CD14-positive monocyte (primary cell): ENCODE results near the gene EIF4EBP3. TPM values are rescaled to one million over a fixed set of nuclear protein-coding genes. Genes with fewer than 3 reads are reported as not detected.

ENCODE experiments used
- DNase-seq, 3 donors: peaks; one replicate each; pipeline ENCODE4 v3.0.0-alpha.2; 2011 to 2022
- H2AFZ ChIP-seq: 2 replicates; pipeline ENCODE4 v1.6.0; 2012; ENCODE audit warnings: mild to moderate bottlenecking, low read depth, low read length, inconsistent platforms; ENCODE audit not compliant: insufficient read depth, poor library complexity, severe bottlenecking
- H3K27ac ChIP-seq, 2 donors: 1 replicate in 1 of 2; 2 replicates in 1 of 2; pipeline ENCODE4 v1.5.1; 2012 to 2013; ENCODE audit warnings: low read length in 2 of 2, control low read depth in 1 of 2, inconsistent platforms in 1 of 2, low read depth in 1 of 2, mild to moderate bottlenecking in 1 of 2
- H3K27me3 ChIP-seq, 2 donors: one replicate each; pipeline versions ENCODE4 v1.6.0 to v1.6.1; 2011 to 2013; ENCODE audit warnings: low read length in 2 of 2; ENCODE audit not compliant: control insufficient read depth in 2 of 2, insufficient read depth in 2 of 2
- H3K36me3 ChIP-seq, 2 donors: replicated peaks in 1 of 2; 1 replicate in 1 of 2; 2 replicates in 1 of 2; pipeline versions ENCODE4 v1.5.1 to v1.6.1; 2012 to 2013; ENCODE audit warnings: low read length in 2 of 2, control low read depth in 1 of 2, inconsistent platforms in 1 of 2, mild to moderate bottlenecking in 1 of 2; ENCODE audit not compliant: insufficient read depth in 2 of 2, control insufficient read depth in 1 of 2
- H3K4me1 ChIP-seq, 2 donors: 1 replicate in 1 of 2; 2 replicates in 1 of 2; pipeline versions ENCODE4 v1.5.1 to v1.6.1; 2012 to 2013; ENCODE audit warnings: low read length in 2 of 2, control low read depth in 1 of 2, inconsistent platforms in 1 of 2, mild to moderate bottlenecking in 1 of 2, moderate library complexity in 1 of 2; ENCODE audit not compliant: insufficient read depth in 2 of 2, control insufficient read depth in 1 of 2
- H3K4me2 ChIP-seq: replicated peaks from 2 replicates; pipeline ENCODE3; 2012; ENCODE audit warnings: low read length, moderate library complexity, mild to moderate bottlenecking; ENCODE audit not compliant: poor library complexity, severe bottlenecking; ENCODE audit errors: extremely low read depth
- H3K4me3 ChIP-seq, 3 experiments: fragments of 200-600 bp in 1 of 3; sonication (generic) in 1 of 3; replicated peaks in 1 of 3; 1 replicate in 2 of 3; 2 replicates in 1 of 3; pipeline ENCODE4 v1.5.1; 2011 to 2013; ENCODE audit warnings: low read length in 3 of 3, mild to moderate bottlenecking in 3 of 3, control low read depth in 2 of 3, low read depth in 2 of 3, inconsistent platforms in 1 of 3, moderate library complexity in 1 of 3
- H3K79me2 ChIP-seq: 2 replicates; pipeline ENCODE4 v1.6.0; 2012; ENCODE audit warnings: mild to moderate bottlenecking, control low read depth, inconsistent platforms, low read length, moderate library complexity; ENCODE audit not compliant: insufficient read depth
- H3K9ac ChIP-seq: 2 replicates; pipeline ENCODE4 v1.6.0; 2017; ENCODE audit warnings: low read length, mild to moderate bottlenecking; ENCODE audit not compliant: insufficient read depth, poor library complexity, severe bottlenecking
- H3K9me3 ChIP-seq, 2 donors: replicated peaks in 1 of 2; 1 replicate in 1 of 2; 2 replicates in 1 of 2; pipeline versions ENCODE4 v1.5.1 to v1.6.1; 2012 to 2013; ENCODE audit warnings: low read length in 2 of 2, control low read depth in 1 of 2; ENCODE audit not compliant: control insufficient read depth in 1 of 2, insufficient read depth in 1 of 2
- H4K20me1 ChIP-seq: 2 replicates; pipeline ENCODE4 v1.6.0; 2012; ENCODE audit warnings: mild to moderate bottlenecking, low read length, control low read depth, moderate library complexity; ENCODE audit not compliant: insufficient read depth
- H3K27ac Mint-ChIP-seq, 7 donors: one replicate each; pipeline ENCODE4 v1.8.0; 2020; ENCODE audit warnings: mild to moderate bottlenecking in 7 of 7, mixed read lengths in 7 of 7, moderate library complexity in 6 of 7, inconsistent platforms in 2 of 7
- H3K27me3 Mint-ChIP-seq, 3 donors: one replicate each; pipeline ENCODE4 v1.8.0; 2021 to 2022; ENCODE audit warnings: low read depth in 3 of 3, mild to moderate bottlenecking in 3 of 3, mixed read lengths in 3 of 3, moderate library complexity in 3 of 3, inconsistent platforms in 1 of 3
- H3K36me3 Mint-ChIP-seq, 2 donors: one replicate each; pipeline ENCODE4 v1.8.0; 2020; ENCODE audit warnings: mixed read lengths in 2 of 2, inconsistent platforms in 1 of 2, mild to moderate bottlenecking in 1 of 2
- H3K4me1 Mint-ChIP-seq: one replicate; pipeline ENCODE4 v1.8.0; 2020; ENCODE audit warnings: mild to moderate bottlenecking, mixed read lengths
- H3K4me3 Mint-ChIP-seq, 2 donors: one replicate each; pipeline ENCODE4 v1.8.0; 2020; ENCODE audit warnings: mild to moderate bottlenecking in 2 of 2, mixed read lengths in 2 of 2, moderate library complexity in 1 of 2
- H3K9me3 Mint-ChIP-seq, 7 donors: one replicate each; pipeline ENCODE4 v1.8.0; 2020 to 2022; ENCODE audit warnings: mixed read lengths in 7 of 7, mild to moderate bottlenecking in 6 of 7, moderate library complexity in 6 of 7, inconsistent platforms in 2 of 7
- WGBS: methylation state at CpG from one replicate; pipeline ENCODE4 v1.1.5; 2013; ENCODE audit warnings: missing lambda C conversion rate; ENCODE audit not compliant: insufficient coverage; 5-methylcytosine and 5-hydroxymethylcytosine counted together
- intact Hi-C, 2 donors: fragments of 100-400 bp; cut with micrococcal nuclease; formaldehyde crosslinking; loops; one replicate each; pipeline versions ENCODE4 v1.15.0 to v1.15.1; 2023
- polyA minus RNA-seq: library from RNA; depleted of rRNA, polyadenylated mRNA; stranded (reverse); fragments of >200 nt; gene quantifications from 2 replicates; pipeline ENCODE4 v1.2.3, GENCODE V29; 2012
- polyA plus RNA-seq, 3 donors: library from polyadenylated mRNA; depleted of rRNA in 1 of 3; unstranded in 2 of 3; stranded (reverse) in 1 of 3; fragments of 300-500 nt in 2 of 3; fragments of >200 nt in 1 of 3; fragmentation: Illumina TruSeq in 2 of 3; gene quantifications; 1 replicate in 2 of 3; 2 replicates in 1 of 3; pipeline ENCODE4 v1.2.3, GENCODE V29; 2012 to 2021
- total RNA-seq, 12 experiments: library from RNA in 1 of 12; stranded (reverse) in 1 of 12; fragments of 120-200 nt in 1 of 12; gene quantifications; one replicate each; pipeline ENCODE4 v1.2.4 and lab custom pipeline; 2013 to 2026; ENCODE audit warnings: mixed read lengths in 6 of 12, inconsistent platforms in 1 of 12
- TF ChIP-seq, protein P1 (sequence below): fragments of 200-600 bp; IDR thresholded peaks from one replicate; pipeline ENCODE4 v1.8.0; 2022; ENCODE audit warnings: antibody characterized with exemption, mild to moderate bottlenecking

The EIF4EBP3 gene
- total RNA-seq (2013) = 8.1 TPM
- polyA plus RNA-seq (10 to 100 TPM; 22.8 to 46.0 (median 41.9) TPM), polyA minus RNA-seq (4.4 and 11.8 TPM in 2 replicates), total RNA-seq (lab: John Stamatoyannopoulos, UW) (0.13 to 0.99 (median 0.36) reads per million in 11 experiments)

DNA sequence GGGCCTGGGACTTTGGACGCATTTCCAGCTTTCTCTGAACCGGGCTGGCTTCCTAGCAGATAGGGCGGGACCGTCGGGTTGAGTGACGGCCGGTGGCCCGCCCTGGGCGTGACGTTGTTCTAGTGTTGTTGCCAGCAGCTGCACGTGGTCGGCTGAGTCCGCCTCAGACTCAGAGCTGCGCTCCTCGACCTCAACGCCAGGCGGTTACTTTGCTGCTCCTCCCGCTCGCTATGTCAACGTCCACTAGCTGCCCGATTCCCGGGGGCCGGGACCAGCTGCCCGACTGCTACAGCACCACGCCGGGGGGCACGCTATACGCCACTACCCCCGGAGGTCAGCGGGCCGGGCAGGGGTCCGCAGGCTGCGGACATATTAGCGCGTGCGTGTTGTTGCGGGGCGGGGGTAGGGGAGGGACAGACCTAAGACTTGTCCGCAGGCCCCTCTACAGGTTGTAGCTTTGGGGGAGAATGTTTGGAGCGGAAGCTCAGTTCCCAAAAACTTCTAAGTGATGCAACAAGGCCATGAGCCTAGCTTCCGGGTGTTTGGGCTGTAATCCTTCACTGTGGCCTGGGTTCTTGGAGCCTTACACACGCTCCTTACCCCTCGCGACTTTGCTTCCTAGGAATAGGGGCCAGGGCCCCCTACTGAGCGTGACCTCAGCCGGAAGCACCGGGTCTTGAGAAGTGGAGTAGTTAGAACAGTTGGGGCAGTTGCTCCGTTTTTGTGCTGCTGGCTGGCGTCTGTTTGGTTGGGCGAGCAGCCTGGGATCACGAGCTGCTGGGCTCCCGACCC, at the start of gene EIF4EBP3:
Gene EIF4EBP3 (plus strand): TSS at position 155 of the 792 bp plus-strand sequence. CDS start 76 bp downstream, at position 231.
- peak within 1 kb of the TSS; percentile 36 to 76 (median 69) for H3K4me3 ChIP-seq
- H3K27me3 ChIP-seq = no peaks in the 10 kb centered on the region
- H3K79me2 ChIP-seq = peaks cover 46% of the 10 kb centered on the region
- peaks cover 31 to 57% of the 10 kb centered on the region in 2 donors for H3K36me3 ChIP-seq
- Mint-ChIP-seq H3K27me3 (no peaks in the 10 kb centered on the region), H3K9me3 (no peaks in the 10 kb centered on the region), H3K27ac (peak within 1 kb of the TSS; percentile 95 to 99 (median 98)), H3K4me3 (peak within 1 kb of the TSS; percentile 86 to 94), H3K36me3 (peaks cover 52 to 69% of the 10 kb centered on the region in 2 donors), H3K4me1 (peaks cover 44% of the 10 kb centered on the region)
- TF ChIP-seq, protein P1, sequence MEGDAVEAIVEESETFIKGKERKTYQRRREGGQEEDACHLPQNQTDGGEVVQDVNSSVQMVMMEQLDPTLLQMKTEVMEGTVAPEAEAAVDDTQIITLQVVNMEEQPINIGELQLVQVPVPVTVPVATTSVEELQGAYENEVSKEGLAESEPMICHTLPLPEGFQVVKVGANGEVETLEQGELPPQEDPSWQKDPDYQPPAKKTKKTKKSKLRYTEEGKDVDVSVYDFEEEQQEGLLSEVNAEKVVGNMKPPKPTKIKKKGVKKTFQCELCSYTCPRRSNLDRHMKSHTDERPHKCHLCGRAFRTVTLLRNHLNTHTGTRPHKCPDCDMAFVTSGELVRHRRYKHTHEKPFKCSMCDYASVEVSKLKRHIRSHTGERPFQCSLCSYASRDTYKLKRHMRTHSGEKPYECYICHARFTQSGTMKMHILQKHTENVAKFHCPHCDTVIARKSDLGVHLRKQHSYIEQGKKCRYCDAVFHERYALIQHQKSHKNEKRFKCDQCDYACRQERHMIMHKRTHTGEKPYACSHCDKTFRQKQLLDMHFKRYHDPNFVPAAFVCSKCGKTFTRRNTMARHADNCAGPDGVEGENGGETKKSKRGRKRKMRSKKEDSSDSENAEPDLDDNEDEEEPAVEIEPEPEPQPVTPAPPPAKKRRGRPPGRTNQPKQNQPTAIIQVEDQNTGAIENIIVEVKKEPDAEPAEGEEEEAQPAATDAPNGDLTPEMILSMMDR = peak; percentile 79
- H3K4me2 ChIP-seq = peak within 1 kb of the TSS; percentile 85
- H3K9ac ChIP-seq = peak within 1 kb of the TSS; percentile 76
- H3K9me3 ChIP-seq = no peaks in the 10 kb centered on the region
- H3K27ac ChIP-seq = peak within 1 kb of the TSS; percentile 91 to 98
- DNase-seq = peak; percentile 96 to 97 (median 96)
- intact Hi-C loops = loop anchor here in 1 of 2 donors (5.0 to 10.0 kb wide), 2 partner anchors 90 to 143 kb away; partner anchors contain the start of genes ANKHD1 and TMCO6
- H4K20me1 ChIP-seq = peaks cover 37% of the 10 kb centered on the region
- peak within 1 kb of the TSS; percentile 9 for H2AFZ ChIP-seq
- H3K4me1 ChIP-seq = peaks cover 35 to 49% of the 10 kb centered on the region in 2 donors
- WGBS = 0% methylated on average over 49 of the region's 52 CpGs

DNA sequence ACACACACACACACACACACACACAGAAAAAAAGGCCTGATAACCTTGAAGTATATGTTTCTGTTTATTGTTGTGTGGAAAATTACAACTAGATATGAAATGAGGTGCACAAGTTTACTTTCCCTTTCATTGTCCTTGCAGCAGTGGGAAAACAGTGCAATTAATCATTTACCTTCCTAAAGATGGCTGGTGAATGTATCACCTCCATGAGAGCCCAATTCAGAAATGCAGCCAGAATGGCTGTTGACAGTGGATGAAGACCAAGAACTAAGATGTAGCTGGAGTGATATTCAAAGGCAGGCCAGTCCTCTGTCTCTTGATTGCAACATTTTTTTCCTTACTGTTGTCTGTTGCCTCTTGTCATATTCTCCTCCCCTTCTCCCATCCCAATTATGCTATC, 49.6 kb upstream of the EIF4EBP3 start:
- TF ChIP-seq, protein P1 = no peak
- no peak overlapping the region for H3K27ac ChIP-seq
- H3K27me3 Mint-ChIP-seq = no peaks in the 10 kb centered on the region
- H3K4me2 ChIP-seq = no peak overlapping the region
- intact Hi-C loops = no loop called here
- no peaks in the 10 kb centered on the region for H3K9me3 Mint-ChIP-seq
- no peaks in the 10 kb centered on the region for H3K9me3 ChIP-seq
- DNase-seq = no peak
- H3K36me3 ChIP-seq = peaks cover 50 to 85% of the 10 kb centered on the region in 2 donors
- H3K36me3 Mint-ChIP-seq = peaks cover 34 to 65% of the 10 kb centered on the region in 2 donors
- H3K4me1 Mint-ChIP-seq = no peaks in the 10 kb centered on the region
- H3K9ac ChIP-seq = no peak overlapping the region
- no peaks in the 10 kb centered on the region for H3K4me1 ChIP-seq
- peaks cover 27% of the 10 kb centered on the region for H4K20me1 ChIP-seq
- no peak overlapping the region for H3K4me3 ChIP-seq
- no peaks in the 10 kb centered on the region for H3K79me2 ChIP-seq
- peak overlapping the region in 3 of 7 donors; percentile 5 to 76 (median 40) for H3K27ac Mint-ChIP-seq
- H3K4me3 Mint-ChIP-seq = no peak overlapping the region
- no peaks in the 10 kb centered on the region for H3K27me3 ChIP-seq
- no peak overlapping the region for H2AFZ ChIP-seq
